Measurements from ENCODE around the gene PPT1.

DNA sequence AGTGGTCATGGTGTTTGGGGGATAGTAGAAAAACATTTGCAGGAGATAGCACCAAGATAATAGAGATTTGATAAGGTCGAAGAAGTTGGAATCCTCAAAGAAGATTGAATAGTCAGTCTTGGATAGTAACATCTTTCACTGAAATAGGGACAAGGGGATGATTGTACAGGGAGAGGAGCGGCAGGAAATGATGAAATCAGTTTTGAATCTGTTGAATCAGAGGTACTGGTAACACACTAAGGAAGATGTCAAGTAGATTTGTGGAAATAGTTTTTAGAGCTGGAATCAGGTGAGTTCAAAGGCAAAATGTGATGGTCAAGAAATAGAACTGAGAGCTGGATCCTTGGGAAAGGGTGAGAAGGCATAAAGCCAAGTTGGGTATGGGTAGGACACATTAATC lies 30.0 kb downstream of the PPT1 start:
- TF ChIP-seq, protein P1, sequence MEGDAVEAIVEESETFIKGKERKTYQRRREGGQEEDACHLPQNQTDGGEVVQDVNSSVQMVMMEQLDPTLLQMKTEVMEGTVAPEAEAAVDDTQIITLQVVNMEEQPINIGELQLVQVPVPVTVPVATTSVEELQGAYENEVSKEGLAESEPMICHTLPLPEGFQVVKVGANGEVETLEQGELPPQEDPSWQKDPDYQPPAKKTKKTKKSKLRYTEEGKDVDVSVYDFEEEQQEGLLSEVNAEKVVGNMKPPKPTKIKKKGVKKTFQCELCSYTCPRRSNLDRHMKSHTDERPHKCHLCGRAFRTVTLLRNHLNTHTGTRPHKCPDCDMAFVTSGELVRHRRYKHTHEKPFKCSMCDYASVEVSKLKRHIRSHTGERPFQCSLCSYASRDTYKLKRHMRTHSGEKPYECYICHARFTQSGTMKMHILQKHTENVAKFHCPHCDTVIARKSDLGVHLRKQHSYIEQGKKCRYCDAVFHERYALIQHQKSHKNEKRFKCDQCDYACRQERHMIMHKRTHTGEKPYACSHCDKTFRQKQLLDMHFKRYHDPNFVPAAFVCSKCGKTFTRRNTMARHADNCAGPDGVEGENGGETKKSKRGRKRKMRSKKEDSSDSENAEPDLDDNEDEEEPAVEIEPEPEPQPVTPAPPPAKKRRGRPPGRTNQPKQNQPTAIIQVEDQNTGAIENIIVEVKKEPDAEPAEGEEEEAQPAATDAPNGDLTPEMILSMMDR (IDR thresholded peaks at IDR 0.05), result no peak
- TF ChIP-seq ZFX (IDR thresholded peaks at IDR 0.05; ENCODE audit: borderline replicate concordance), result no peak

Measured in 22Rv1 (cell line).